Esophagus (tissue), 2 donors: ENCODE measurements around the gene NPHS2. TPM values are rescaled to one million over a fixed set of nuclear protein-coding genes. Genes with fewer than 3 reads are reported as not detected.

ENCODE experiments used
- H3K27ac ChIP-seq, 2 donors: one replicate each; pipeline ENCODE4 v1.5.1; 2013; ENCODE audit warnings: low read depth in 2 of 2, mild to moderate bottlenecking in 2 of 2, inconsistent platforms in 1 of 2, low read length in 1 of 2, moderate library complexity in 1 of 2
- H3K27me3 ChIP-seq, 2 donors: one replicate each; pipeline ENCODE4 v1.6.1; 2013; ENCODE audit warnings: low read length in 2 of 2, control low read depth in 1 of 2, mild to moderate bottlenecking in 1 of 2; ENCODE audit not compliant: insufficient read depth in 2 of 2, control insufficient read depth in 1 of 2
- H3K36me3 ChIP-seq, 2 donors: one replicate each; pipeline ENCODE4 v1.6.1; 2013; ENCODE audit warnings: low read length in 1 of 2; ENCODE audit not compliant: control insufficient read depth in 2 of 2, insufficient read depth in 2 of 2
- H3K4me1 ChIP-seq, 2 donors: one replicate each; pipeline ENCODE4 v1.6.1; 2013; ENCODE audit warnings: low read length in 1 of 2; ENCODE audit not compliant: control insufficient read depth in 2 of 2, insufficient read depth in 2 of 2
- H3K4me3 ChIP-seq, 2 donors: one replicate each; pipeline ENCODE4 v1.5.1; 2013; ENCODE audit warnings: low read length in 2 of 2, mild to moderate bottlenecking in 2 of 2, low read depth in 1 of 2, moderate library complexity in 1 of 2
- H3K9me3 ChIP-seq, 2 donors: one replicate each; pipeline ENCODE4 v1.6.1; 2013; ENCODE audit warnings: mild to moderate bottlenecking in 2 of 2, low read depth in 1 of 2, low read length in 1 of 2, moderate library complexity in 1 of 2; ENCODE audit not compliant: control insufficient read depth in 2 of 2, insufficient read depth in 1 of 2
- WGBS, 2 donors: extraction: QIAGEN DNeasy Blood & Tissue Kit; methylation state at CpG; one replicate each; pipeline ENCODE4 v1.1.7; 2013; 5-methylcytosine and 5-hydroxymethylcytosine counted together
- polyA plus RNA-seq, 2 donors: library from polyadenylated mRNA; stranded (reverse); fragments of 200-250 nt; gene quantifications; one replicate each; pipeline ENCODE4 v1.2.3, GENCODE V29; 2013
- donor health status: healthy with polysubstance abuse.
- donor health status: Bipolar disorder and iron deficiency.

The NPHS2 gene
- polyA plus RNA-seq: not detected

DNA sequence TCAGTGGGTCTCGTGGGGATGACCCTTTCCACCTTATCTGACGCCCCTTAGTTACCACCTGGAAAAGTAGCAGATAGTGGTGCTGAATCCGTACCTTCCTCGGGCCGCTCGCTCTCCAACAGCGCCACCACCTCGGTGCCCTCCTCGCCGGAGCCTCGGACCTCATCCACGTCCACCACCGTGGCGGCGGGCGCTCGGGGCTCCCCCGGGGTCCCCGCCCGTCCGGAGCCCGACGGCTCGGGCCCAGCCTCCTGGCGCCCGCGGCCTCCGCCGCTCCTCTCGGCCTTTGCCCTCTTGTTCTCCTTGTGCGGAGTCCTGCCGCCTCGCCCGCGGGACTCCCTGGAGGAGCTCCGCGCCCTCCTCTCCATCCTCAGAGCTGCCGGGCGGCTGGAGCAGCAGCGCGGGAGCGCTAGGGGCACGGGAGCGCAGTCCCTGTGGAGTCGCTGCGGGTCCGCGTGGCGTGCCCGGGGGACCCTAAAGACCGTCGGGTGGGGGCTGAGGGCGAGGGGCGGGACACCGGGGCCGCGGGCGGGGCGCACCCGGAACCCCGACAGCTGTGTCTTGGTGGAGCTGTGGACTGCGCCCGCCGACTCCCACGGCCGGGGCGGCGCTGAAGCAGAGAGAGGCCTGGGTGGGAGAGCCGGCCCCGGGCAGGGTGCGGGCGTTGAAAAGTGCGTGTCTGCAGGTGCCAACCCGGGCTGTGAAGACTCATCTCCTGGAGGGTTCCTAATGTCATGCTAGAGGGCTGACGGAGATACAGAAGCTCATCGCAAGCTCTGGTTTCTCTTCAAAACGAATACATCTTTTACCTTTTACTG, at the start of gene NPHS2:
Gene NPHS2 (minus strand): TSS at position 452 of the 818 bp plus-strand sequence. CDS start 84 bp downstream, at position 368.
- H3K27ac ChIP-seq: no peak within 1 kb of the TSS
- peaks cover 0 to 3% of the 10 kb centered on the region in 2 donors for H3K9me3 ChIP-seq
- no peaks in the 10 kb centered on the region for H3K4me1 ChIP-seq
- H3K27me3 ChIP-seq: peaks cover 2 to 10% of the 10 kb centered on the region in 2 donors
- no peaks in the 10 kb centered on the region for H3K36me3 ChIP-seq
- WGBS, 2 donors: 5% methylated on average over 75 to 77 of the region's 77 CpGs
- no peak within 1 kb of the TSS for H3K4me3 ChIP-seq

DNA sequence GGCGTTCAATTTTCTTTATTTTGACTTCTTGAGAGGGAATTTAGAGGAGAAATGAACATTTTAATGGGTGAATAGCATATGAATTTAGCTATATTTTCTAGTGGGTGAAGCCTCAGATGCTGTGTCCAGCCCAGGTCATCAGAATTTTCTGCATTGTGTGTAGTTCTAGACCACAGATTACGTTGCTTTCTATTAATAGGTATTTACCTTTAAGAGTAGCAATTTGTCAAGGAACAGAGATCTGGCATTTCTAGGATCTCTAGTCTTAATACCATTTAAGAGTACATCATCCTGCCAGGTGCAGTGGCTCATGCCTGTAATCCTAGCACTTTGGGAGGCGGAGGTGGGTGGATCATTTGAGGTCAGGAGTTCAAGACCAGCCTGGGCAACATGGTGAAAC, 36.6 kb upstream of the NPHS2 start:
- H3K4me1 ChIP-seq: no peaks in the 10 kb centered on the region
- no peaks in the 10 kb centered on the region for H3K36me3 ChIP-seq
- H3K27ac ChIP-seq: no peak overlapping the region
- no peaks in the 10 kb centered on the region for H3K27me3 ChIP-seq
- no peaks in the 10 kb centered on the region for H3K9me3 ChIP-seq
- WGBS, 2 donors: 70 to 73% methylated on average over 3 of the region's 3 CpGs
- no peak overlapping the region for H3K4me3 ChIP-seq

- Histone ChIP-seq H3K4me1 (no peaks in the 10 kb centered on the region), H3K36me3 (no peaks in the 10 kb centered on the region), H3K4me3 (no peak overlapping the region), H3K27me3 (no peaks in the 10 kb centered on the region), H3K9me3 (no peaks in the 10 kb centered on the region), H3K27ac (no peak overlapping the region)
- WGBS, 2 donors: 77 to 90% methylated on average over 1 of the region's 1 CpG
These were observed 25.3 kb upstream of the NPHS2 start for GRCh38 chr1:179601093-179601492.

DNA sequence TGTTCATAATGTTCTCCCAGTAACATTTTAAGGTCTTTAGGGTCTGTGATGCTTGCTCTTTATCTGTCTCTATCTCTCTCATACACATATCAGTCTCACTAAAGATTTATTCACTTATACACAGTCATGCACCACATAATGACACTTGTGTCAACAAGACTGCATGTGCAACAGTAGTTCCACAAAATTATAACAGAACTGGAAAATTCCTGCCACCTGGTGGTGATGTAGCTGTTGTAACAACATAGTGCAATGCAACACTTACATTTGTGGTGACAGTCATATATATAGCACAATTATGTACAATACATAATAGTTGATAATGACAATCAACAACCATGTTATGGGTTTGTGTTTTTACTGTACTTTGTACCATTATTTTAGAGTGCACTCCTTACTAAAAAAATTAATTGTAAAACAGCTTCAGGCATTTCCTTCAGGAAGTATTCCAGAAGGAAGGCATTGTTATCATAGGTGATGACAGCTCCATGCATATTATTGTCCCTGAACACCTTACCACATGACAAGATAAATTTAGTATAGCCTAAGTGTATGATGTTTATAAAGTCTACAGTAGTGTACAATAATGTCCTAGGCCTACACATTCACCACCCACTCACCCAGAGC, 24.0 kb upstream of the NPHS2 start:
- no peak overlapping the region for H3K4me3 ChIP-seq
- no peaks in the 10 kb centered on the region for H3K36me3 ChIP-seq
- H3K27ac ChIP-seq: no peak overlapping the region
- no peaks in the 10 kb centered on the region for H3K27me3 ChIP-seq
- H3K9me3 ChIP-seq: no peaks in the 10 kb centered on the region
- no peaks in the 10 kb centered on the region for H3K4me1 ChIP-seq

DNA sequence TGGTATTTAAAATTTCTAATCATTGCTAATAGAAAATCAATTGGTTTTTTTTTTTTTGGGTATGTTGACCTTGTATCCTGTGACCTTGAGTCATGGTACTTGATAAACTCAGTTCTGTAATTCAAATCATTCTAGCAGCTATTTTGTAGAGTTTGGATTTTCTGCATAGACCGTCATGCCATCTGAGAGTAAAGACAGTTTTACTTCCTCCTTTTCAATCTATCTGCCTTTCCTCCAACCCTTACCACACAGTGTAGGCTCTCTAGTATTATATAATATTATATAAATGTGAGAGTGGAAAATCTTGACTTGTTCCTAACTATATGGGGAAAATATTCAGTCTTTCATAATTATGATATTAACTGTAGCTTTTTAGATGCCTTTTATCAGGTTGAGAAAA, 22.9 kb upstream of the NPHS2 start:
- no peaks in the 10 kb centered on the region for H3K36me3 ChIP-seq
- no peaks in the 10 kb centered on the region for H3K27me3 ChIP-seq
- no peaks in the 10 kb centered on the region for H3K4me1 ChIP-seq
- H3K4me3 ChIP-seq: no peak overlapping the region
- H3K27ac ChIP-seq: no peak overlapping the region
- no peaks in the 10 kb centered on the region for H3K9me3 ChIP-seq
- 68 to 69% methylated on average over 1 of the region's 1 CpG for WGBS, 2 donors

DNA sequence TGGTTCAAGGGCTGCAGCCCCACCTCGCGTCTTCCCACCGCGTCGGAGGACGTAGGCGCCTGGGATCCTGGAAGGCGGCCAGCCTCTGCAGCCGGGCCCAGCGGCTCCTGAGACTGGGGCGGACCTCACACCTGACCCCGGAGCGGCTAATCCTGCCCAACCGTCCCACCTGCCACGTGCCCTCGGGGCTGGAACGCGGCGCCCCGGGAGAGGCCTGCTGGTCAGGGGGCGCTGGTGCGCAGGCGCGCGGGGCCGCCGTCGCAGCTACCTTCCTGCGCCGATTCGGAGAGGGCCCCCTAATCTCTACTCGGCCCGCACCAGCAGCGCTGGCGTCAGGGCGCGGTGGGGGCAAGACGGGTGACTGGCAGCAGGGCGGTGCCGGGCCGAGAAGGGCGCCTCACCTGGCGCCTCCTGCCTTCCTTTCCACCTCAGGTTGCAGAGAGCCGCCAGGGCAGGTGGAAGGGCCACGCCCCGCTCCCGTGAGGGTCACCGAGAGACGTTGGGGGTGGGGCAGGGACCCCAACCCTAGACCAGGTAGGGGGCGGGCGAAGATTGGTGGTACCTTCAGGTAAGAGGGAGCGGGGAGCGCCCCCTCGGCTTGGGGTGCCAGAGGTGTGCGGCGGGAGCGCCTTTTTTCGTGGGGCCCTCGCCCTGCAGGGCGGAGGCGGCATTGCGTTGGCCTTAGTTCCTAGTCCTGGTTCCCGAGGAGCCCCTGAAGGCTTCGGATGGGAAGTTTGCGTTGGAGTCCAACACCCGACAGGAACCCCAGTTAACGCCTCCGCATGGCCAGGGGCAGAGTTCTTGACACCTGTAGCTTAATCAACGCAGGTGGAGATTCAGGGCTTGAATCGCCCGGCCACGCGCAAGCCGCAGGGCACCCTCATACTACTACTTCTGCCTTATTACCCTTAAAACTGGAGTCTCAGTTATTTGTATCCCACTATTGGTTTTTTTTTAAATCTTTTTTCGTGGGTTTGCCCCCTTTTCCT, 16.1 kb upstream of the NPHS2 start, which contains the start of gene TDRD5:
Gene TDRD5 (plus strand): TSS at position 241 of the 989 bp plus-strand sequence. CDS start 784 bp downstream, outside the sequence.
- no peaks in the 10 kb centered on the region for H3K36me3 ChIP-seq
- H3K4me1 ChIP-seq: peaks cover 4% of the 10 kb centered on the region in 2 donors
- no peak within 1 kb of the TSS for H3K27ac ChIP-seq
- 17 to 18% methylated on average over 69 to 75 of the region's 75 CpGs for WGBS, 2 donors
- H3K27me3 ChIP-seq: no peaks in the 10 kb centered on the region
- peaks cover 0 to 2% of the 10 kb centered on the region in 2 donors for H3K9me3 ChIP-seq
- H3K4me3 ChIP-seq: peak within 1 kb of the TSS; percentile 45 to 47

GRCh38 chr1:179591253-179591591, 15.5 kb upstream of the NPHS2 start:
- Histone ChIP-seq H3K36me3 (no peaks in the 10 kb centered on the region), H3K4me1 (peaks cover 4 to 6% of the 10 kb centered on the region in 2 donors), H3K4me3 (peak overlapping the region; percentile 45 to 47), H3K27me3 (no peaks in the 10 kb centered on the region), H3K9me3 (peaks cover 0 to 2% of the 10 kb centered on the region in 2 donors), H3K27ac (no peak overlapping the region)
- 15 to 21% methylated on average over 7 of the region's 7 CpGs for WGBS, 2 donors

GRCh38 chr1:179590671-179591070, 14.9 kb upstream of the NPHS2 start:
- Histone ChIP-seq H3K27ac (no peak overlapping the region), H3K4me3 (no peak overlapping the region), H3K9me3 (peaks cover 0 to 2% of the 10 kb centered on the region in 2 donors), H3K36me3 (no peaks in the 10 kb centered on the region), H3K4me1 (peaks cover 4 to 8% of the 10 kb centered on the region in 2 donors), H3K27me3 (no peaks in the 10 kb centered on the region)
- WGBS, 2 donors: 84 to 85% methylated on average over 11 of the region's 11 CpGs

DNA sequence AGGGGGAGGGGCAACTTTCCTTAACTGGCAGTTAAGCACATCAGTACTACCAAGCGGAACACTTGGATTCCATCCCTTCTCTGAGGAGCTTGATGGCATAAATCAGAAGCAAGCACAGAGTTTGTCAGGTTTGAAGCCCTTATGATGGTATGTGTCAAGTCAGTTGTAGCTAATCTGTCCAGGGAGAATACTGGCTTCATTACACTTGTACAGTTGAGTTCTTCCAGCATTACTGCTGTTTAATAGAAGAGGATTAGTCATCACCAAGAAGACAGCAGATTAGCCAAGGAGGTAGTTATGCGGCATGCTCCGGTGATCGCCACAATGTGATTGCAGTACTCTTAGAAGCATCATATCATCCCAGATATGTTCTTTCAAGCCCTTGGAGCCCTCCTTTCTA, 13.8 kb upstream of the NPHS2 start:
- Histone ChIP-seq H3K27me3 (no peaks in the 10 kb centered on the region), H3K36me3 (no peaks in the 10 kb centered on the region), H3K4me3 (no peak overlapping the region), H3K9me3 (peaks cover 0 to 2% of the 10 kb centered on the region in 2 donors), H3K27ac (no peak overlapping the region), H3K4me1 (peaks cover 4 to 8% of the 10 kb centered on the region in 2 donors)
- WGBS, 2 donors: 83 to 94% methylated on average over 4 of the region's 4 CpGs
